AG09309 (cell line): ENCODE data around the gene ZAR1L.

Experiments
- DNase-seq: peaks from one replicate; pipeline ENCODE4 v3.0.0-alpha.2; 2010; ENCODE audit warnings: low read depth
- H3K4me3 ChIP-seq: 2 replicates; pipeline ENCODE4 v1.5.1; 2011; ENCODE audit warnings: mild to moderate bottlenecking, low read depth, low read length, moderate library complexity; ENCODE audit not compliant: control insufficient read depth
- CTCF ChIP-seq: IDR thresholded peaks from 2 replicates; pipeline ENCODE4 v1.5.1; 2011; ENCODE audit warnings: mild to moderate bottlenecking, low read depth, low read length, inconsistent platforms; ENCODE audit not compliant: insufficient read depth, control insufficient read depth; ENCODE audit errors: missing control alignments

The ZAR1L gene

GRCh38 chr13:32334671-32335070 is 19.5 kb upstream of the ZAR1L start:
- TF ChIP-seq CTCF: no peak
- H3K4me3 ChIP-seq: no peak overlapping the region

DNA sequence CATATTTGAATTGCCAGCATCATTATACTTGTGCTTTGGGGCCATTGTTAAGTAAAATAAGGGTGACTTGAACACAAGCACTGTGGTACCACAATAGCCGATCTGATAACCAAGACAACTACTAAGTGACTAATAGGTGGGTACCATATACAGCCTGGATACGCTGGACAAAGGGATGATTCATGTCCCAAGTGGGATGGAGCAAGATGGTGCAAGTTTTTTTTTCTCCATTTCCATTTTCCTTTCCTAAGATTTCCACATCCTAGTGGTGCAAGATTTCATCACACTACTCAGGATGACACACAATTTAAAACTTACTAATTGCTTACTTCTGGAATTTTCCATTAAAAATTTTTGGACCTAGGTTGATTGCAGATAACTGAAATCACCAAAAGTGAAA is 15.3 kb upstream of the ZAR1L start:
- H3K4me3 ChIP-seq: no peak overlapping the region
- TF ChIP-seq CTCF: no peak
- DNase-seq: peak; percentile 84

More at GRCh38 chr13:32334671-32335070, 19.5 kb upstream of the ZAR1L start:
- no peak for DNase-seq

DNA sequence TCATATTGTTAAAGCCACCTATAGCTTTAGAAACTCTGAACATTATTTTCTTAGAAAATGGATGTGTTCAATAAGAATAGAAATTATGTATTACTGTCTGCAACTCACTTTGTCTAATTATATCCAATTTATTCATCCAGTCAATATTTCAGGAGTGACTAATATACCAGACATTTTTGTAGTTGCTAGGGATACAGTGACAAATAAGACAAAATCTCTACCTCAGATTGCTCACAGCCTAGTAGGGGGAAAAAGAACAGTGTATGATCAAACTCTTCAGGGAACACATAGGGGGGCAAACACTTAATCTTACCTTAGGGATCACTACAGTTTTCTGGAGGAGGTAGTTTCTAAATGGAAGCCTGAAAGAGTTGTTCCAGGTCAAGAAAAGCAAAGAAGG is 8.7 kb upstream of the ZAR1L start:
- no peak overlapping the region for H3K4me3 ChIP-seq
- no peak for DNase-seq
- TF ChIP-seq CTCF: no peak

DNA sequence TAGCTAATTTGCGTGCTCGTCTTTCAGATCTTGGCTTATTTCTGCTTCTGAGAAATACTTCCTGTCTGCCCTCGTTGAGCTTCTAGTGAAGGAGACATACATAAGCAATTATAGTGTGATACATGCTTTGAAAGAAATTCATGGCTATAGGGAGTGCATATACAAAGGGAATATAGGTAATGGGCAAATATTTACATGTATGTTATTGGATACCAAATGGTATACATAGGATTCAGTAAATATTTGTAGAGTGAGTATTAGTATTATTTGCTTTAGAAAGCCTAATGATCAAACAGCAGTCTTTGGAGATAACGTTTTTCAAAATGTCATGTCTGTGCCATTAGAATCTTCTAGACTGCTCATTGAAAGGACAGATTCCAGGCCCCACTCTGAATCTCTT is 5.4 kb upstream of the ZAR1L start:
- TF ChIP-seq CTCF: no peak
- DNase-seq: no peak
- H3K4me3 ChIP-seq: no peak overlapping the region

DNA sequence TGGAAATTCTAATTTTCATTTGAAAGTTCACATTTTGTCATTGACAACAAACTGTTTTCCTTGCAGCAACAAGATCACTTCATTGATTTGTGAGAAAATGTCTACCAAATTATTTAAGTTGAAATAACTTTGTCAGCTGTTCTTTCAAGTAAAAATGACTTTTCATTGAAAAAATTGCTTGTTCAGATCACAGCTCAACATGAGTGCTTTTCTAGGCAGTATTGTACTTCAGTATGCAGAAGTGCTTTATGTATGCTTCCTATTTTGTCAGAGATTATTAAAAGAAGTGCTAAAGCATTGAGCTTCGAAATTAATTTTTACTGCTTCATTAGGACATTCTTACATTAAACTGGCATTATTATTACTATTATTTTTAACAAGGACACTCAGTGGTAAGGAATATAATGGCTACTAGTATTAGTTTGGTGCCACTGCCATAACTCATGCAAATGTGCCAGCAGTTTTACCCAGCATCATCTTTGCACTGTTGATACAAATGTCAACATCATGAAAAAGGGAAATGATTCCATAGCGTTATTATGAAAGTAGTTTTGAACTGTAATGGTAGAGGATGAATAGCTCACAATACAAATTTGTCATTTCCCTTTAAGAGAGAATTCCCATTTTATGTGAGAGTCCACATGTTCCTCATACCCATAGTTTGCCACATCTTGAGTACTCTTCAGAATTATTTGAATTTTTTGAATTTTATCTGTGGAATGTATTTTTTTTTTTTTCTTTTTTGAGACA is 2.7 kb upstream of the ZAR1L start:
- TF ChIP-seq CTCF: no peak
- no peak for DNase-seq
- H3K4me3 ChIP-seq: no peak overlapping the region

GRCh38 chr13:32316501-32316900 is 1.3 kb upstream of the ZAR1L start:
- no peak for DNase-seq
- peak overlapping the region; percentile 80 for H3K4me3 ChIP-seq
- no peak for TF ChIP-seq CTCF

DNA sequence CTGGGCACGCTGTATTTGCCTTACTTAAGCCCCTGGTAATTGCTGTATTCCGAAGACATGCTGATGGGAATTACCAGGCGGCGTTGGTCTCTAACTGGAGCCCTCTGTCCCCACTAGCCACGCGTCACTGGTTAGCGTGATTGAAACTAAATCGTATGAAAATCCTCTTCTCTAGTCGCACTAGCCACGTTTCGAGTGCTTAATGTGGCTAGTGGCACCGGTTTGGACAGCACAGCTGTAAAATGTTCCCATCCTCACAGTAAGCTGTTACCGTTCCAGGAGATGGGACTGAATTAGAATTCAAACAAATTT is 821 bp upstream of the ZAR1L start:
- H3K4me3 ChIP-seq: peak overlapping the region; percentile 80
- no peak for TF ChIP-seq CTCF
- DNase-seq: no peak
